HepG2 (cell line): Measurements from ENCODE around the gene ZNF446. TPM values are rescaled to one million over a fixed set of nuclear protein-coding genes. Genes with fewer than 3 reads are reported as not detected.
A peak's percentile ranks its signal among the peaks of the same experiment; 100 is the strongest.

Source experiments
- BORCS8-MEF2B ChIP-seq: sonication (generic); formaldehyde crosslinking; IDR thresholded peaks from 2 replicates; pipeline ENCODE4 v1.8.0; 2022; ENCODE audit warnings: mild to moderate bottlenecking, missing genetic modification reagents
- CAMTA2 ChIP-seq: sonication (generic); formaldehyde crosslinking; IDR thresholded peaks from 2 replicates; pipeline ENCODE4 v1.4.0; 2020; ENCODE audit warnings: mild to moderate bottlenecking, missing genetic modification reagents, borderline replicate concordance
- DDIT3 ChIP-seq: sonication (generic); formaldehyde crosslinking; IDR thresholded peaks from 2 replicates; pipeline ENCODE4 v1.4.0; 2020; ENCODE audit warnings: mild to moderate bottlenecking, missing genetic modification reagents
- KDM4B ChIP-seq: sonication (generic); formaldehyde crosslinking; IDR thresholded peaks from 2 replicates; pipeline ENCODE4 v1.4.0; 2020; ENCODE audit warnings: missing genetic modification reagents
- PRDM10 ChIP-seq: sonication (generic); formaldehyde crosslinking; IDR thresholded peaks from 2 replicates; pipeline ENCODE4 v1.4.0; 2020; ENCODE audit warnings: low read depth, missing genetic modification reagents
- RBAK ChIP-seq: sonication (generic); formaldehyde crosslinking; IDR thresholded peaks from 2 replicates; pipeline ENCODE4 v1.5.1; 2020; ENCODE audit warnings: mild to moderate bottlenecking, missing genetic modification reagents
- SMAD3 ChIP-seq: sonication (generic); formaldehyde crosslinking; IDR thresholded peaks from 2 replicates; pipeline ENCODE4 v1.4.0; 2020; ENCODE audit warnings: missing genetic modification reagents
- SP5 ChIP-seq: IDR thresholded peaks from 2 replicates; pipeline ENCODE4 v1.6.1; 2016; ENCODE audit warnings: low read depth, borderline replicate concordance
- STAT6 ChIP-seq: sonication (generic); formaldehyde crosslinking; IDR thresholded peaks from 2 replicates; pipeline ENCODE4 v1.4.0; 2020; ENCODE audit warnings: missing genetic modification reagents, mild to moderate bottlenecking, borderline replicate concordance
- THAP9 ChIP-seq: sonication (generic); formaldehyde crosslinking; IDR thresholded peaks from 2 replicates; pipeline ENCODE4; 2020; ENCODE audit warnings: missing genetic modification reagents, mild to moderate bottlenecking, borderline replicate concordance
- ZNF253 ChIP-seq: sonication (generic); formaldehyde crosslinking; IDR thresholded peaks from 2 replicates; pipeline ENCODE4 v1.8.0; 2022; ENCODE audit warnings: mild to moderate bottlenecking, missing genetic modification reagents, borderline replicate concordance
- ZNF776 ChIP-seq: sonication (generic); formaldehyde crosslinking; IDR thresholded peaks from 2 replicates; pipeline ENCODE4 v1.4.0; 2020; ENCODE audit warnings: mild to moderate bottlenecking, missing genetic modification reagents
- ZNF792 ChIP-seq: IDR thresholded peaks from 2 replicates; pipeline ENCODE4 v1.6.1; 2016
- polyA plus RNA-seq, 8 experiments: library from polyadenylated mRNA; depleted of rRNA in 3 of 8; stranded (reverse) in 7 of 8; unstranded in 1 of 8; fragments of >200 nt; fragmentation: Illumina TruSeq in 4 of 8; extraction: Trizol in 4 of 8; gene quantifications; 2 replicates each; pipeline versions ENCODE4 v1.2.1 to v1.2.3, GENCODE V29; 2011 to 2016; ENCODE audit warnings: low read depth in 4 of 8, missing spikeins in 1 of 8, mixed read lengths in 1 of 8; ENCODE audit not compliant: insufficient read depth in 1 of 8
- total RNA-seq, 5 experiments: library from RNA; depleted of rRNA; stranded (reverse); fragments of >200 nt; fragmentation: Illumina TruSeq; extraction: Trizol; gene quantifications; 2 replicates each; pipeline ENCODE4 v1.2.3, GENCODE V29; 2016; ENCODE audit warnings: low read depth in 1 of 5
- TF ChIP-seq, protein P1 (sequence below): sonication (generic); formaldehyde crosslinking; IDR thresholded peaks from 2 replicates; pipeline ENCODE4 v1.8.0; 2022; ENCODE audit warnings: missing genetic modification reagents, mild to moderate bottlenecking, borderline replicate concordance
- TF ChIP-seq, protein P2 (sequence below): sonication (generic); formaldehyde crosslinking; IDR thresholded peaks from 2 replicates; pipeline ENCODE4 v1.8.0; 2023; ENCODE audit warnings: mild to moderate bottlenecking, missing genetic modification reagents

The ZNF446 gene
- total and polyA plus RNA-seq, 2 of the 13 experiments (the other 11 are each of a cell fraction or from before 2014, with no cell fraction given), result 3.0 to 3.6 TPM

- TF ChIP-seq PRDM10 (CRISPR knock-in tag), result no peak
- TF ChIP-seq BORCS8-MEF2B (CRISPR knock-in tag), result no peak; the same call in 1 of the 2 replicates
- TF ChIP-seq CAMTA2 (CRISPR knock-in tag), result 0 out of 2 replicates have a peak, but pooled peaks have one; percentile 27
- TF ChIP-seq SMAD3, result 0 out of 2 replicates have a peak, but pooled peaks have one; percentile 47
- TF ChIP-seq, protein P1, sequence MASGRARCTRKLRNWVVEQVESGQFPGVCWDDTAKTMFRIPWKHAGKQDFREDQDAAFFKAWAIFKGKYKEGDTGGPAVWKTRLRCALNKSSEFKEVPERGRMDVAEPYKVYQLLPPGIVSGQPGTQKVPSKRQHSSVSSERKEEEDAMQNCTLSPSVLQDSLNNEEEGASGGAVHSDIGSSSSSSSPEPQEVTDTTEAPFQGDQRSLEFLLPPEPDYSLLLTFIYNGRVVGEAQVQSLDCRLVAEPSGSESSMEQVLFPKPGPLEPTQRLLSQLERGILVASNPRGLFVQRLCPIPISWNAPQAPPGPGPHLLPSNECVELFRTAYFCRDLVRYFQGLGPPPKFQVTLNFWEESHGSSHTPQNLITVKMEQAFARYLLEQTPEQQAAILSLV, result 0 out of 2 replicates have a peak, but pooled peaks have one; percentile 12
- no peak for TF ChIP-seq KDM4B
- no peak for TF ChIP-seq THAP9
- TF ChIP-seq ZNF253 (CRISPR knock-in tag), result no peak
- TF ChIP-seq ZNF776 (CRISPR knock-in tag), result peak; percentile 66; the same call in 1 of the 2 replicates
- TF ChIP-seq, protein P2, sequence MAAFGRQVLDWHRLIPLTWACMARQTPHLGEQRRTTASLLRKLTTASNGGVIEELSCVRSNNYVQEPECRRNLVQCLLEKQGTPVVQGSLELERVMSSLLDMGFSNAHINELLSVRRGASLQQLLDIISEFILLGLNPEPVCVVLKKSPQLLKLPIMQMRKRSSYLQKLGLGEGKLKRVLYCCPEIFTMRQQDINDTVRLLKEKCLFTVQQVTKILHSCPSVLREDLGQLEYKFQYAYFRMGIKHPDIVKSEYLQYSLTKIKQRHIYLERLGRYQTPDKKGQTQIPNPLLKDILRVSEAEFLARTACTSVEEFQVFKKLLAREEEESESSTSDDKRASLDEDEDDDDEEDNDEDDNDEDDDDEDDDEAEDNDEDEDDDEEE, result no peak; the same call in 1 of the 2 replicates
- no peak for TF ChIP-seq DDIT3 (CRISPR knock-in tag)
- no peak for TF ChIP-seq RBAK (CRISPR knock-in tag)
- no peak for TF ChIP-seq STAT6
- 0 out of 2 replicates have a peak, but pooled peaks have one; percentile 27 for TF ChIP-seq ZNF792 (CRISPR knock-in tag)
- TF ChIP-seq SP5 (CRISPR knock-in tag), result 0 out of 2 replicates have a peak, but pooled peaks have one; percentile 19
These were observed 37.8 kb downstream of the ZNF446 start (continued) for GRCh38 chr19:58513694-58514563.
